HL-60 (cell line): ENCODE measurements around the gene LRP2BP.
A peak's percentile ranks its signal among the peaks of the same experiment; 100 is the strongest.

ENCODE experiments used
- DNase-seq, 2 experiments: peaks; one replicate each; pipeline ENCODE4 v3.0.0-alpha.2; 2010 to 2020; ENCODE audit warnings: low read depth in 1 of 2, low spot score in 1 of 2
- H3K27ac ChIP-seq: fragments of 250-450 bp; sonication (Bioruptor Pico); replicated peaks from 2 replicates; pipeline ENCODE4 v1.5.1; 2020; ENCODE audit warnings: mild to moderate bottlenecking, moderate library complexity
- H3K27me3 ChIP-seq: fragments of 250-450 bp; sonication (Bioruptor Pico); 2 replicates; pipeline ENCODE4 v1.5.1; 2021; ENCODE audit warnings: mild to moderate bottlenecking, moderate library complexity; ENCODE audit not compliant: insufficient read depth, poor library complexity, severe bottlenecking
- H3K4me3 ChIP-seq: replicated peaks from 2 replicates; pipeline ENCODE4 v1.5.1; 2011; ENCODE audit warnings: mild to moderate bottlenecking, control low read depth, low read length; ENCODE audit not compliant: insufficient read depth
- CTCF ChIP-seq: IDR thresholded peaks from one replicate; pipeline ENCODE4 v1.5.1; 2011; ENCODE audit warnings: low read length, control low read depth, inconsistent platforms; ENCODE audit not compliant: insufficient read depth
- GABPA ChIP-seq: IDR thresholded peaks from 2 replicates; pipeline ENCODE4 v1.6.1; 2012; ENCODE audit warnings: low read depth
- POLR2AphosphoS5 ChIP-seq: IDR thresholded peaks from 2 replicates; pipeline ENCODE4 v1.6.1; 2012; ENCODE audit warnings: low read depth
- REST ChIP-seq: IDR thresholded peaks from 2 replicates; pipeline ENCODE4 v1.6.1; 2012; ENCODE audit warnings: low read depth; ENCODE audit not compliant: insufficient replicate concordance
- SPI1 ChIP-seq: IDR thresholded peaks from 2 replicates; pipeline ENCODE4 v1.6.1; 2012; ENCODE audit warnings: low read depth, mild to moderate bottlenecking, borderline replicate concordance
- long read RNA-seq: library from polyadenylated mRNA; unstranded; transcript quantifications from one replicate; pipeline ENCODE4 v2.0.0, GENCODE V29; 2020

The LRP2BP gene
- long read RNA-seq, partial matches to known transcripts: 0 of 8 reads
- long read RNA-seq, other reads (novel, unspliced or antisense): 8 of 8 reads

GRCh38 chr4:185395238-185395955, at the start of gene LRP2BP:
TSS of gene LRP2BP (minus strand) at chr4:185395924. CDS start at chr4:185378186, 17,738 bp downstream.
- TF ChIP-seq GABPA (no peak), POLR2AphosphoS5 (no peak), REST (no peak), CTCF (no peak), SPI1 (no peak)
- Histone ChIP-seq H3K4me3 (peak within 1 kb of the TSS; percentile 87), H3K27ac (peak within 1 kb of the TSS; percentile 70), H3K27me3 (no peaks in the 10 kb centered on the region)
- DNase-seq: no peak

- TF ChIP-seq REST: no peak
- TF ChIP-seq CTCF: no peak
These were observed 49.5 kb upstream of the LRP2BP start for GRCh38 chr4:185445209-185445608.

GRCh38 chr4:185441479-185441878, 45.8 kb upstream of the LRP2BP start:
- DNase-seq: no peak
- TF ChIP-seq CTCF (no peak), GABPA (no peak), POLR2AphosphoS5 (no peak), SPI1 (no peak)
- Histone ChIP-seq H3K27me3 (peaks cover 8% of the 10 kb centered on the region), H3K27ac (no peak overlapping the region), H3K4me3 (no peak overlapping the region)

More at GRCh38 chr4:185445209-185445608, 49.5 kb upstream of the LRP2BP start:
- peaks cover 3% of the 10 kb centered on the region for H3K27me3 ChIP-seq
- DNase-seq: no peak
- no peak overlapping the region for H3K4me3 ChIP-seq
- no peak overlapping the region for H3K27ac ChIP-seq

DNA sequence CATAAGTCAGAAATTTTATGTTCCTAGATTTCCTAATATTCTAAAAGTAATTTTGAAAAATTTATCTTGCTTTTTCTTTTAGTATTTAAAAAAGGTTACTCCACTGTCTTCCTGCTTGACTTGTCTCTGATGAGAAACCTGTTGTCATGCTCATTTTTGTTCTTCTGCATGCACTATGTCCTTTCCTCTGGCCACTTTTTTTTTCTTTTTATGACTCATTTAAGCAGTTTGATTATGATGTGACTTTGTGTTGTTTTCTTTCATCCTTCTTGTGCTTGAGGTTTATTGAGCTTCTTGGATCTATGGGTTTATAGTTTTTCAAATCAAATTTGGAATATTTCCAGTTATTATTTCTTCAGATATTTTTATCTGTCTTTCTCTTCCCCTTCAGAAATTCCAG, 42.1 kb upstream of the LRP2BP start:
- Histone ChIP-seq H3K4me3 (no peak overlapping the region), H3K27ac (no peak overlapping the region), H3K27me3 (peaks cover 7% of the 10 kb centered on the region)
- no peak for DNase-seq
- no peak for TF ChIP-seq GABPA
- no peak for TF ChIP-seq POLR2AphosphoS5
- no peak for TF ChIP-seq REST
- no peak for TF ChIP-seq SPI1
- no peak for TF ChIP-seq CTCF
